GM12873 (cell line): ENCODE measurements around the gene SLC9C1.

Experiments
- TF ChIP-seq, protein P1 (sequence below): IDR thresholded peaks from 2 replicates; pipeline ENCODE4 v1.5.1; 2012; ENCODE audit warnings: low read depth, mild to moderate bottlenecking, moderate library complexity, low read length, control low read depth; ENCODE audit not compliant: insufficient read depth; ENCODE audit errors: missing control alignments

SLC9C1 gene

GRCh38 chr3:112304611-112305010 lies 10.6 kb upstream of the SLC9C1 start:
- TF ChIP-seq, protein P1, sequence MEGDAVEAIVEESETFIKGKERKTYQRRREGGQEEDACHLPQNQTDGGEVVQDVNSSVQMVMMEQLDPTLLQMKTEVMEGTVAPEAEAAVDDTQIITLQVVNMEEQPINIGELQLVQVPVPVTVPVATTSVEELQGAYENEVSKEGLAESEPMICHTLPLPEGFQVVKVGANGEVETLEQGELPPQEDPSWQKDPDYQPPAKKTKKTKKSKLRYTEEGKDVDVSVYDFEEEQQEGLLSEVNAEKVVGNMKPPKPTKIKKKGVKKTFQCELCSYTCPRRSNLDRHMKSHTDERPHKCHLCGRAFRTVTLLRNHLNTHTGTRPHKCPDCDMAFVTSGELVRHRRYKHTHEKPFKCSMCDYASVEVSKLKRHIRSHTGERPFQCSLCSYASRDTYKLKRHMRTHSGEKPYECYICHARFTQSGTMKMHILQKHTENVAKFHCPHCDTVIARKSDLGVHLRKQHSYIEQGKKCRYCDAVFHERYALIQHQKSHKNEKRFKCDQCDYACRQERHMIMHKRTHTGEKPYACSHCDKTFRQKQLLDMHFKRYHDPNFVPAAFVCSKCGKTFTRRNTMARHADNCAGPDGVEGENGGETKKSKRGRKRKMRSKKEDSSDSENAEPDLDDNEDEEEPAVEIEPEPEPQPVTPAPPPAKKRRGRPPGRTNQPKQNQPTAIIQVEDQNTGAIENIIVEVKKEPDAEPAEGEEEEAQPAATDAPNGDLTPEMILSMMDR: peak; percentile 45

DNA sequence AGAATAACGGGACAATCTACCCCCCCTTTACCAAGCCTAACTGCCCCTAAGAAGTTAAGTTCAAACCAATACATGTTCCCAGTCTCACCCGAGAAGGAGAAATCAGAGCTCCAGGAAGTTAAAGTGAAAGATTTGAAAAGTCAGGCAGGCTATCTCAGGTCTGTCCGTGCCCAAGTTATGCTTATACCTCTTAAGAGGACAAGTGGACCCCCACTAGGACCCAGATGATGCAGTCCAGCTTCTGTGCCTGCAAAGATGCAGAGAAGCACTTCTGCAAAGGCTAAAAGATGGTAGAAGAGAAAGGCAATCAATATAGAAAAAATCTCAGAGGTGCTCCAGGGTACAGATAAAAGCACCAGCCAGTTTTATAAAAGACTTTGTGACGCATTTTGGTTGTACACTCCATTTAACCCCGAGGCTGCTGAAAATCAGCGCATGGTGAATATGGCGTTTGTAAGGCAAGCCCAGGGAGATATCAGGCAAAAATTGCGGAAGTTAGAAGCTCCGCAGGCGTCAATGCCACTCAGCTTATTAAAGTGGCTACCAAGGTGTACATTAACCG lies 9.8 kb upstream of the SLC9C1 start:
- TF ChIP-seq, protein P1: no peak

GRCh38 chr3:112302881-112303763 lies 9.1 kb upstream of the SLC9C1 start:
- TF ChIP-seq, protein P1: no peak

DNA sequence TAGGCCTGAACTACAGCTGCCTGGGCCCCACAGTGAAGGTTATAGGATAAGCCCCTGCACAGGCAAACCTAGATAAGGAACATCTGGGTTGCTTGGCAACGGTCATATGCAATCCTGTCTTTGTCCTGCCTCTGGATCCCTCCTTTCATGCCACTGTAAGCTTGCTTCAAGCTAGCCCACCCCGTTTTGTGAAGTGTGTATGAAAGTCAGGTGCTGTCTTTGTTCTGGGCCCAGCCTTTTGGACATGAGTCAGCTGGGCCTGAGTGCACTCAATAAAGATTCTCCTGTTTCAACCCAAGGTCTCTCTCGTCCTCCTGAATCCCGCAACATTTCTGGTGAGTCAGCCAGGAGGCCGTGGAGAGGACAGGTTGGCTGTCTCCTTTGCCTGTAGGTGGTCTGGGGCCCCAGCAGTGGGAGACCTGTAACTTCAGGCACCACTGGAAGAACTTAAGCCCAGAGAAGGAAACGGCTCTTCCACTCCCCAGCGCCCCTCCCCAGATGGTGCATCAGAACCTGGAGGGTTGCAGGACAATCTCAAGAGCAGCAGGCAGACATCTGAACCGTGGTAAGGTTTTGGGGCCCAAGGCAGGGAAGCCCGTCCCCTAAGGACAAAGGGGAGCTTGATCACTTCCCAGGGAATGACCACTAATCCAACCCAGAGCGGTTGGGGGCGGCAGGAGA lies 8.3 kb upstream of the SLC9C1 start:
- TF ChIP-seq, protein P1: no peak

- TF ChIP-seq, protein P1: no peak
Observed at GRCh38 chr3:112298781-112299180, 4.8 kb upstream of the SLC9C1 start.

GRCh38 chr3:112297714-112298113 lies 3.7 kb upstream of the SLC9C1 start:
- TF ChIP-seq, protein P1: peak; percentile 8

GRCh38 chr3:112289011-112289410 lies 5.0 kb downstream of the SLC9C1 start:
- TF ChIP-seq, protein P1: no peak
